A549 (cell line): ENCODE data around the gene RAB18. TPM values are rescaled to one million over a fixed set of nuclear protein-coding genes. Genes with fewer than 3 reads are reported as not detected.
"Not testable (repeated sequence)": the region's sequence is repeated elsewhere in the genome, so short reads cannot be mapped to it uniquely, and the experiment has no call there.

Experiments
- ATAC-seq, 2 experiments: fragments of 200-7000 bp in 1 of 2; fragments of >200 bp in 1 of 2; cut with Nextera tagmentation in 1 of 2; cut with Tn5 transposase in 1 of 2; 3 replicates each; pipeline versions ENCODE4 v1.8.0 to v1.9.1; 2018 to 2020; ENCODE audit warnings: mild to moderate bottlenecking in 1 of 2, moderate library complexity in 1 of 2
- CTCF ChIA-PET: fragments of 300-600 bp; sonication (Branson Sonifier 250); formaldehyde crosslinking; extraction: SDS; loops from one replicate; lab custom pipeline; 2021; ENCODE audit warnings: antibody characterized with exemption, inconsistent platforms; lab: Yijun Ruan, JAX
- POLR2A ChIA-PET: fragments of 350-600 bp; formaldehyde crosslinking; extraction: SDS; loops from one replicate; lab custom pipeline; 2021; ENCODE audit warnings: antibody characterized with exemption, inconsistent platforms; lab: Yijun Ruan, JAX
- DNase-seq, 2 experiments: peaks; one replicate each; pipeline versions ENCODE4 v3.0.0 to v3.0.0-alpha.2; 2011 to 2016; ENCODE audit warnings: low read depth in 1 of 2, low spot score in 1 of 2
- FAIRE-seq: peaks from 2 replicates; lab custom pipeline; 2011; peaks lifted over from hg19 to GRCh38; lab: Jason Lieb, UNC
- H3K27ac ChIP-seq, 2 experiments: fragments of >200 bp; sonication (Bioruptor Twin); formaldehyde crosslinking; 3 replicates each; pipeline ENCODE4 v1.5.1; 2016 to 2017
- H3K4me1 ChIP-seq: fragments of >200 bp; sonication (Bioruptor Twin); formaldehyde crosslinking; 3 replicates; pipeline ENCODE4 v1.6.1; 2016
- H3K4me2 ChIP-seq: fragments of >200 bp; sonication (Bioruptor Twin); formaldehyde crosslinking; 3 replicates; pipeline ENCODE4 v1.6.1; 2016
- H3K4me3 ChIP-seq: fragments of >200 bp; sonication (Bioruptor Twin); formaldehyde crosslinking; 3 replicates; pipeline ENCODE4 v1.5.1; 2016
- H3K9me3 ChIP-seq: fragments of >200 bp; sonication (Bioruptor Twin); formaldehyde crosslinking; 3 replicates; pipeline ENCODE4 v1.6.1; 2016
- CTCF ChIP-seq: fragments of >200 bp; sonication (Bioruptor Twin); formaldehyde crosslinking; IDR thresholded peaks from 3 replicates; pipeline ENCODE4 v1.5.1; 2016
- EHMT2 ChIP-seq: fragments of 200-600 bp; sonication (generic); IDR thresholded peaks from 2 replicates; pipeline ENCODE4 v1.6.1; 2016; ENCODE audit warnings: antibody characterized with exemption, low read depth, mild to moderate bottlenecking, moderate library complexity
- FOSL2 ChIP-seq, 2 experiments: fragments of 450-650 bp in 1 of 2; fragments of >200 bp in 1 of 2; sonication (Bioruptor Twin) in 1 of 2; formaldehyde crosslinking; IDR thresholded peaks; 2 replicates each; pipeline versions ENCODE4 v1.5.0 to v1.6.1; 2016 to 2020; ENCODE audit warnings: mild to moderate bottlenecking in 1 of 2, moderate library complexity in 1 of 2
- FOXS1 ChIP-seq: fragments of 250-450 bp; sonication (Bioruptor Pico); IDR thresholded peaks from 2 replicates; pipeline ENCODE4 v1.5.0; 2020; ENCODE audit warnings: mild to moderate bottlenecking, moderate library complexity
- GATA3 ChIP-seq: IDR thresholded peaks from 2 replicates; pipeline ENCODE4 v1.6.1; 2012; ENCODE audit warnings: borderline replicate concordance
- HOXA7 ChIP-seq: fragments of 250-450 bp; sonication (Bioruptor Pico); IDR thresholded peaks from 2 replicates; pipeline ENCODE4 v1.5.0; 2020; ENCODE audit warnings: mild to moderate bottlenecking, moderate library complexity
- HOXB13 ChIP-seq: fragments of 250-450 bp; sonication (Bioruptor Pico); IDR thresholded peaks from 2 replicates; pipeline ENCODE4 v1.5.0; 2020; ENCODE audit warnings: low read depth, mild to moderate bottlenecking, moderate library complexity
- JUN ChIP-seq, 2 experiments: fragments of >200 bp; sonication (Bioruptor Twin); formaldehyde crosslinking; IDR thresholded peaks; 2 replicates in 1 of 2; 3 replicates in 1 of 2; pipeline ENCODE4 v1.6.1; 2016 to 2017
- JUNB ChIP-seq: fragments of >200 bp; sonication (Bioruptor Twin); formaldehyde crosslinking; IDR thresholded peaks from 2 replicates; pipeline ENCODE4 v1.6.1; 2016
- MAZ ChIP-seq: fragments of 150-350 bp; IDR thresholded peaks from 2 replicates; pipeline ENCODE4 v1.6.1; 2014; ENCODE audit warnings: antibody characterized with exemption, low read depth, low read length, borderline replicate concordance
- POLR2A ChIP-seq: IDR thresholded peaks from 2 replicates; pipeline ENCODE4 v1.6.1; 2012; ENCODE audit warnings: mild to moderate bottlenecking, low read length
- RFX5 ChIP-seq: fragments of 450-650 bp; IDR thresholded peaks from 2 replicates; pipeline ENCODE4 v1.7.1; 2014; ENCODE audit warnings: antibody characterized with exemption, mild to moderate bottlenecking, moderate library complexity
- TFCP2L1 ChIP-seq: fragments of 250-450 bp; sonication (Bioruptor Pico); IDR thresholded peaks from 2 replicates; pipeline ENCODE4 v1.5.0; 2021; ENCODE audit warnings: mild to moderate bottlenecking
- WGBS: methylation state at CpG from one replicate; pipeline ENCODE4 v1.1.6; 2017; ENCODE audit errors: missing lambda C conversion rate; 5-methylcytosine and 5-hydroxymethylcytosine counted together
- polyA plus RNA-seq, 4 experiments: library from polyadenylated mRNA; depleted of rRNA in 3 of 4; stranded (reverse); fragments of >200 nt; fragmentation: RNase III in 1 of 4; extraction: RNeasy Plus Mini Kit Qiagen cat#74134 plus additional on column Dnase treatment in 1 of 4; gene quantifications; 2 replicates in 3 of 4; 3 replicates in 1 of 4; pipeline ENCODE4 v1.2.3, GENCODE V29; 2011 to 2017
- TF ChIP-seq, protein P1 (sequence below): IDR thresholded peaks from 2 replicates; pipeline ENCODE4 v1.6.1; 2012
- TF ChIP-seq, protein P2 (sequence below): fragments of >200 bp; sonication (Bioruptor Twin); formaldehyde crosslinking; IDR thresholded peaks from 3 replicates; pipeline ENCODE4 v1.6.1; 2016
- TF ChIP-seq, protein P3 (sequence below): IDR thresholded peaks from 2 replicates; pipeline ENCODE4 v1.6.1; 2012; ENCODE audit warnings: low read depth, borderline replicate concordance

Gene RAB18
- polyA plus RNA-seq, 2 of the 4 experiments (the other 2 are of a cell fraction), result 81.4 to 131 TPM

GRCh38 chr10:27464993-27465392, 39.1 kb upstream of the RAB18 start (continued):
- TF ChIP-seq CTCF, result no peak
- no peak for TF ChIP-seq HOXB13 (CRISPR knock-in tag)
- no peak for TF ChIP-seq HOXA7 (CRISPR knock-in tag)
- TF ChIP-seq EHMT2, result no peak
- TF ChIP-seq POLR2A, result no peak
- no peak for TF ChIP-seq FOSL2 (IDR thresholded peaks at IDR 0.05)
- no peak for TF ChIP-seq FOSL2 (CRISPR knock-in tag; IDR thresholded peaks at IDR 0.05)
- TF ChIP-seq MAZ, result no peak

GRCh38 chr10:27465596-27465995, 38.5 kb upstream of the RAB18 start:
- H3K9me3 ChIP-seq, H3K4me2 ChIP-seq, DNase-seq, H3K4me1 ChIP-seq, H3K4me3 ChIP-seq, FAIRE-seq, CTCF ChIA-PET, POLR2A ChIA-PET, H3K27ac ChIP-seq, ATAC-seq: not testable (repeated sequence)
- WGBS, result 13% methylated on average over 9 of the region's 9 CpGs

GRCh38 chr10:27470885-27471284, 33.2 kb upstream of the RAB18 start:
- FAIRE-seq (no peak), ATAC-seq (no peak)
- 27% methylated on average over 5 of the region's 5 CpGs for WGBS

DNA sequence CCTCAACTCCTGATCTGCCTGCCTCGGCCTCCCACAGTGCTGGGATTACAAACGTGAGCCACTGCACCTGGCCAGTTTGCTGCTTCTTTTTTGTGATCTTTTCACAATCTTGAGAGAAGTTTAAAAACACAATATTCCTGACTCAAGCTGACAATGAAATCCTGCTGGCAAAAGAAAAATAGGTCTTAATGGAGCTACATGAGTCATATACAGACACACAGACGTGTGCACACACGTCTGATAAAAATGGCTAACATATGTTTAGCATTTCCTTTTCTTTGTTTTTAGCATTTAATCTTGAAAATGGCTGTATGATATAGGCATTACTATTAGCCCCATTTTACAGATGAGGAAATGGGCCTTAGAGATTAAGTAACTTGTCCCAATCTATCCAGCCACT, 29.4 kb upstream of the RAB18 start:
- Histone ChIP-seq H3K27ac (no peak overlapping the region), H3K4me1 (no peaks in the 10 kb centered on the region), H3K4me2 (no peak overlapping the region), H3K9me3 (0 out of 3 replicates have a peak, but pooled peaks cover 5% of the 10 kb centered on the region), H3K4me3 (no peak overlapping the region)
- ChIA-PET CTCF (interaction anchor here (1.3 kb wide), 1 partner anchor 11 kb away, joined by 3 read pairs; no protein-coding TSS in a partner anchor), POLR2A (no interaction called here)
- DNase-seq (no peak), ATAC-seq (no peak), FAIRE-seq (no peak)
- TF ChIP-seq, protein P1, sequence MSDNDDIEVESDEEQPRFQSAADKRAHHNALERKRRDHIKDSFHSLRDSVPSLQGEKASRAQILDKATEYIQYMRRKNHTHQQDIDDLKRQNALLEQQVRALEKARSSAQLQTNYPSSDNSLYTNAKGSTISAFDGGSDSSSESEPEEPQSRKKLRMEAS, result no peak
- no peak for TF ChIP-seq RFX5
- no peak for TF ChIP-seq JUN (IDR thresholded peaks at IDR 0.05)
- TF ChIP-seq, protein P2, sequence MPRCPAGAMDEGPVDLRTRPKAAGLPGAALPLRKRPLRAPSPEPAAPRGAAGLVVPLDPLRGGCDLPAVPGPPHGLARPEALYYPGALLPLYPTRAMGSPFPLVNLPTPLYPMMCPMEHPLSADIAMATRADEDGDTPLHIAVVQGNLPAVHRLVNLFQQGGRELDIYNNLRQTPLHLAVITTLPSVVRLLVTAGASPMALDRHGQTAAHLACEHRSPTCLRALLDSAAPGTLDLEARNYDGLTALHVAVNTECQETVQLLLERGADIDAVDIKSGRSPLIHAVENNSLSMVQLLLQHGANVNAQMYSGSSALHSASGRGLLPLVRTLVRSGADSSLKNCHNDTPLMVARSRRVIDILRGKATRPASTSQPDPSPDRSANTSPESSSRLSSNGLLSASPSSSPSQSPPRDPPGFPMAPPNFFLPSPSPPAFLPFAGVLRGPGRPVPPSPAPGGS, result no peak
- no peak for TF ChIP-seq FOXS1 (CRISPR knock-in tag)
- 10% methylated on average over 4 of the region's 4 CpGs for WGBS

More at GRCh38 chr10:27470885-27471284, 33.2 kb upstream of the RAB18 start:
- Histone ChIP-seq H3K9me3 (no peaks in the 10 kb centered on the region), H3K4me2 (no peak overlapping the region), H3K27ac (no peak overlapping the region), H3K4me3 (no peak overlapping the region), H3K4me1 (no peaks in the 10 kb centered on the region)
- ChIA-PET POLR2A (no interaction called here), CTCF (interaction anchor here (0.9 to 1.1 kb wide), 2 partner anchors 9 to 26 kb away, joined by 3 read pairs; no protein-coding TSS in a partner anchor)
- DNase-seq, result no peak
- TF ChIP-seq JUNB (no peak), TFCP2L1 (CRISPR knock-in tag) (no peak), JUN (IDR thresholded peaks at IDR 0.05) (no peak), GATA3 (no peak), MAZ (no peak)
- TF ChIP-seq, protein P3, sequence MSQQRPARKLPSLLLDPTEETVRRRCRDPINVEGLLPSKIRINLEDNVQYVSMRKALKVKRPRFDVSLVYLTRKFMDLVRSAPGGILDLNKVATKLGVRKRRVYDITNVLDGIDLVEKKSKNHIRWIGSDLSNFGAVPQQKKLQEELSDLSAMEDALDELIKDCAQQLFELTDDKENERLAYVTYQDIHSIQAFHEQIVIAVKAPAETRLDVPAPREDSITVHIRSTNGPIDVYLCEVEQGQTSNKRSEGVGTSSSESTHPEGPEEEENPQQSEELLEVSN, result no peak
